NCI-H1417 (cell line): ENCODE measurements around the gene ABCF2.

Experiments
- DNase-seq, 3 experiments: peaks; one replicate each; lab custom pipeline; 2025; lab: John Stamatoyannopoulos, UW

ABCF2 gene

GRCh38 chr7:151242159-151243044, 15.4 kb upstream of the ABCF2 start:
- DNase-seq, result no peak

GRCh38 chr7:151241755-151242096, 14.7 kb upstream of the ABCF2 start:
- DNase-seq, result no peak

- no peak for DNase-seq
These were observed 14.1 kb upstream of the ABCF2 start for GRCh38 chr7:151240942-151241754.

GRCh38 chr7:151240536-151240935, 13.5 kb upstream of the ABCF2 start:
- no peak for DNase-seq

GRCh38 chr7:151239837-151240459, 12.9 kb upstream of the ABCF2 start:
- DNase-seq, result no peak

- DNase-seq, result no peak
These were observed 12.2 kb upstream of the ABCF2 start for GRCh38 chr7:151238924-151239836.

GRCh38 chr7:151238190-151238810, 11.3 kb upstream of the ABCF2 start:
- no peak for DNase-seq

- no peak for DNase-seq
These were observed 10.5 kb upstream of the ABCF2 start for GRCh38 chr7:151237244-151238189.

- DNase-seq, result no peak
These were observed 9.4 kb upstream of the ABCF2 start for GRCh38 chr7:151236406-151236805.

GRCh38 chr7:151235091-151235787, 8.2 kb upstream of the ABCF2 start:
- no peak for DNase-seq

GRCh38 chr7:151233804-151234203, 6.8 kb upstream of the ABCF2 start:
- no peak for DNase-seq

GRCh38 chr7:151232917-151233701, 6.1 kb upstream of the ABCF2 start:
- DNase-seq, result peak in 2 of 3 experiments; percentile 45 to 66

- peak; percentile 87 to 93 (median 89) for DNase-seq
These were observed 5.3 kb upstream of the ABCF2 start, which contains the start of gene CHPF2 for GRCh38 chr7:151232091-151232916. CHPF2 (plus strand) TSS chr7:151232483; CDS start chr7:151234012, 1,529 bp downstream.

- DNase-seq, result no peak
These were observed 4.1 kb upstream of the ABCF2 start for GRCh38 chr7:151231080-151231479.

- DNase-seq, result no peak
These were observed 2.2 kb upstream of the ABCF2 start for GRCh38 chr7:151229249-151229648.

- DNase-seq, result peak in 1 of 3 experiments; percentile 65
These were observed 1.2 kb upstream of the ABCF2 start for GRCh38 chr7:151228024-151228866.

- no peak for DNase-seq
These were observed 488 bp downstream of the ABCF2 start for GRCh38 chr7:151226560-151226874.
